ENCODE results near the gene KLHL29.

- TF ChIP-seq CTCF (IDR thresholded peaks at IDR 0.05 in 8 of 11, conservative IDR thresholded peaks at IDR 0.05 in 3 of 11) (no peak), POLR2A (IDR thresholded peaks at IDR 0.05) (no peak)
Observed at GRCh38 chr2:23588106-23588505, 203.1 kb downstream of the KLHL29 start.
